WERI-Rb-1 (cell line): ENCODE measurements around the gene NFAT5.

Source experiments
- DNase-seq: peaks from one replicate; pipeline ENCODE4 v3.0.0-alpha.2; 2020
- H3K27ac ChIP-seq: fragments of 250-450 bp; sonication (Bioruptor Pico); 2 replicates; pipeline ENCODE4 v1.5.1; 2020; ENCODE audit warnings: mild to moderate bottlenecking, moderate library complexity
- H3K27me3 ChIP-seq: fragments of 250-450 bp; sonication (Bioruptor Pico); 2 replicates; pipeline ENCODE4 v1.5.1; 2021; ENCODE audit warnings: mild to moderate bottlenecking, low read depth, moderate library complexity; ENCODE audit not compliant: insufficient read depth, severe bottlenecking
- H3K36me3 ChIP-seq: fragments of 250-450 bp; sonication (Bioruptor Pico); 2 replicates; pipeline ENCODE4 v1.5.1; 2020; ENCODE audit warnings: mild to moderate bottlenecking, moderate library complexity
- H3K4me3 ChIP-seq: 2 replicates; pipeline ENCODE4 v1.5.1; 2011; ENCODE audit warnings: low read depth, mild to moderate bottlenecking, control low read depth, low read length
- H3K9me3 ChIP-seq: fragments of 250-450 bp; sonication (Bioruptor Pico); 2 replicates; pipeline ENCODE4 v1.5.1; 2021; ENCODE audit warnings: mild to moderate bottlenecking, moderate library complexity; ENCODE audit not compliant: severe bottlenecking
- CTCF ChIP-seq: IDR thresholded peaks from 2 replicates; pipeline ENCODE4 v1.5.1; 2011; ENCODE audit warnings: low read depth, mild to moderate bottlenecking, control low read depth, inconsistent platforms, low read length

The NFAT5 gene

GRCh38 chr16:69721441-69721957, 155.7 kb downstream of the NFAT5 start:
- Histone ChIP-seq H3K4me3 (no peak overlapping the region), H3K9me3 (no peaks in the 10 kb centered on the region), H3K27ac (no peak overlapping the region), H3K27me3 (no peaks in the 10 kb centered on the region), H3K36me3 (no peaks in the 10 kb centered on the region)
- no peak for DNase-seq
- TF ChIP-seq CTCF: no peak

GRCh38 chr16:69724414-69724873, 158.7 kb downstream of the NFAT5 start:
- no peaks in the 10 kb centered on the region for H3K36me3 ChIP-seq
- no peak for TF ChIP-seq CTCF
- H3K27me3 ChIP-seq: no peaks in the 10 kb centered on the region
- H3K9me3 ChIP-seq: no peaks in the 10 kb centered on the region
- H3K4me3 ChIP-seq: no peak overlapping the region
- H3K27ac ChIP-seq: no peak overlapping the region
- DNase-seq: no peak

- no peak for DNase-seq
- Histone ChIP-seq H3K36me3 (no peaks in the 10 kb centered on the region), H3K27ac (peak overlapping the region; percentile 12), H3K4me3 (no peak overlapping the region), H3K9me3 (no peaks in the 10 kb centered on the region), H3K27me3 (no peaks in the 10 kb centered on the region)
- no peak for TF ChIP-seq CTCF
These were observed 159.3 kb downstream of the NFAT5 start for GRCh38 chr16:69724981-69725479.

GRCh38 chr16:69725480-69726312, 159.9 kb downstream of the NFAT5 start:
- Histone ChIP-seq H3K4me3 (peak overlapping the region; percentile 63), H3K9me3 (no peaks in the 10 kb centered on the region), H3K27ac (peak overlapping the region; percentile 80), H3K36me3 (no peaks in the 10 kb centered on the region), H3K27me3 (no peaks in the 10 kb centered on the region)
- no peak for DNase-seq
- no peak for TF ChIP-seq CTCF

- Histone ChIP-seq H3K9me3 (no peaks in the 10 kb centered on the region), H3K27me3 (no peaks in the 10 kb centered on the region)
- peak; percentile 95 for DNase-seq
These were observed 160.7 kb downstream of the NFAT5 start, which contains the start of gene NQO1 for GRCh38 chr16:69726313-69727060. Gene NQO1, minus strand, starts transcription at chr16:69726560. Its CDS starts 121 bp downstream, at chr16:69726439.

More at GRCh38 chr16:69726313-69727060, 160.7 kb downstream of the NFAT5 start, which contains the start of gene NQO1:
- Histone ChIP-seq H3K27ac (peak within 1 kb of the TSS; percentile 80), H3K36me3 (no peaks in the 10 kb centered on the region), H3K4me3 (peak within 1 kb of the TSS; percentile 63)
- TF ChIP-seq CTCF: no peak
